ENCODE measurements around the gene PLCH2.

PLCH2 gene

GRCh38 chr1:2480236-2480985, 4.3 kb downstream of the PLCH2 start:
- DNase-seq = no peak

- no peak for DNase-seq
Observed at GRCh38 chr1:2480986-2481364, 4.9 kb downstream of the PLCH2 start.

GRCh38 chr1:2481885-2482284, 5.8 kb downstream of the PLCH2 start:
- DNase-seq = no peak

- no peak for DNase-seq
Observed at GRCh38 chr1:2482588-2482987, 6.5 kb downstream of the PLCH2 start.

- DNase-seq = no peak
Observed at GRCh38 chr1:2483026-2483425, 6.9 kb downstream of the PLCH2 start.

GRCh38 chr1:2483970-2484369, 7.9 kb downstream of the PLCH2 start:
- no peak for DNase-seq

- DNase-seq = no peak
Observed at GRCh38 chr1:2486041-2486440, 10.0 kb downstream of the PLCH2 start.

GRCh38 chr1:2486558-2486957, 10.5 kb downstream of the PLCH2 start:
- DNase-seq = no peak

GRCh38 chr1:2488688-2489087, 12.6 kb downstream of the PLCH2 start:
- no peak for DNase-seq

- no peak for DNase-seq
Observed at GRCh38 chr1:2489615-2490014, 13.5 kb downstream of the PLCH2 start.

- DNase-seq = no peak
Observed at GRCh38 chr1:2492091-2492490, 16.0 kb downstream of the PLCH2 start.

- no peak for DNase-seq
Observed at GRCh38 chr1:2493218-2493617, 17.1 kb downstream of the PLCH2 start.

GRCh38 chr1:2493691-2494322, 17.7 kb downstream of the PLCH2 start:
- no peak for DNase-seq

GRCh38 chr1:2494323-2494693, 18.2 kb downstream of the PLCH2 start:
- DNase-seq = no peak

GRCh38 chr1:2495026-2495425, 18.9 kb downstream of the PLCH2 start:
- DNase-seq = no peak

- DNase-seq = no peak
Observed at GRCh38 chr1:2495546-2495945, 19.5 kb downstream of the PLCH2 start.

GRCh38 chr1:2496087-2496622, 20.1 kb downstream of the PLCH2 start:
- no peak for DNase-seq

GRCh38 chr1:2496746-2497145, 20.7 kb downstream of the PLCH2 start:
- DNase-seq = no peak

GRCh38 chr1:2497891-2498290, 21.8 kb downstream of the PLCH2 start:
- no peak for DNase-seq

GRCh38 chr1:2498648-2499047, 22.6 kb downstream of the PLCH2 start:
- no peak for DNase-seq

- DNase-seq = no peak
Observed at GRCh38 chr1:2499260-2499659, 23.2 kb downstream of the PLCH2 start.

GRCh38 chr1:2499986-2500596, 24.0 kb downstream of the PLCH2 start:
- DNase-seq = peak; percentile 69

GRCh38 chr1:2501041-2501819, 25.1 kb downstream of the PLCH2 start:
- no peak for DNase-seq

GRCh38 chr1:2501820-2502119, 25.7 kb downstream of the PLCH2 start:
- no peak for DNase-seq

All from activated CD8-positive, alpha-beta memory T cell treated with anti-CD3 and anti-CD28 coated beads for 24 hours (primary cell).